Measurements from ENCODE around the gene NBPF3.

DNA sequence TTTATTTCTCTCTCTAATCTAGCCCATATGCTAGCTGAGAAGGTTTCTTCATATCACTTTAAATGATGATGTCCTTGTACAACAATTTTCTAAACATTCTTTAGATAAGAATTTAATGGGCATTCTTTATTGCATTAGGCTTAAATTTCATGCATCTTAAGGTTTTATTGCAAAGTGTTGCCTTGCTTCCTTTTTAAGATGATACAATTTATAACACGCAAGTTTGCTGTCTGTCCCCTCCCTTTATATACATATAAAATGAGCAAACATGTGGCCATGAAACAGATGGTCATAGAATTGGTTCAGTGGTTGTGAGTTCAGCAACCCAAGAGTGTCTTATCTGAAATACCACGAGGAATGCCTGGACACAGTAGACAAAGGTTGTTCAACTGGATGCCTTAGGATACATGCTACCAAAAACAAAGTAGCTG is 12.1 kb downstream of the NBPF3 start:
- TF ChIP-seq NR3C1 (IDR thresholded peaks at IDR 0.05) (no peak), POLR2A (IDR thresholded peaks at IDR 0.05; ENCODE audit: low read length) (no peak), EHMT2 (IDR thresholded peaks at IDR 0.05; ENCODE audit: low read depth) (no peak), ZFP36 (IDR thresholded peaks at IDR 0.05; ENCODE audit: borderline replicate concordance, partially characterized antibody) (no peak), RAD21 (conservative IDR thresholded peaks at IDR 0.05 in 1 of 2, IDR thresholded peaks at IDR 0.05 in 1 of 2) (no peak)
- TF ChIP-seq, protein P1, sequence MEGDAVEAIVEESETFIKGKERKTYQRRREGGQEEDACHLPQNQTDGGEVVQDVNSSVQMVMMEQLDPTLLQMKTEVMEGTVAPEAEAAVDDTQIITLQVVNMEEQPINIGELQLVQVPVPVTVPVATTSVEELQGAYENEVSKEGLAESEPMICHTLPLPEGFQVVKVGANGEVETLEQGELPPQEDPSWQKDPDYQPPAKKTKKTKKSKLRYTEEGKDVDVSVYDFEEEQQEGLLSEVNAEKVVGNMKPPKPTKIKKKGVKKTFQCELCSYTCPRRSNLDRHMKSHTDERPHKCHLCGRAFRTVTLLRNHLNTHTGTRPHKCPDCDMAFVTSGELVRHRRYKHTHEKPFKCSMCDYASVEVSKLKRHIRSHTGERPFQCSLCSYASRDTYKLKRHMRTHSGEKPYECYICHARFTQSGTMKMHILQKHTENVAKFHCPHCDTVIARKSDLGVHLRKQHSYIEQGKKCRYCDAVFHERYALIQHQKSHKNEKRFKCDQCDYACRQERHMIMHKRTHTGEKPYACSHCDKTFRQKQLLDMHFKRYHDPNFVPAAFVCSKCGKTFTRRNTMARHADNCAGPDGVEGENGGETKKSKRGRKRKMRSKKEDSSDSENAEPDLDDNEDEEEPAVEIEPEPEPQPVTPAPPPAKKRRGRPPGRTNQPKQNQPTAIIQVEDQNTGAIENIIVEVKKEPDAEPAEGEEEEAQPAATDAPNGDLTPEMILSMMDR (IDR thresholded peaks at IDR 0.05): no peak

All from A549 (cell line).